GM18907 (cell line): Measurements from ENCODE around the gene CAMK2B.
A peak's percentile ranks its signal among the peaks of the same experiment; 100 is the strongest.
"Not testable (repeated sequence)": the region's sequence is repeated elsewhere in the genome, so short reads cannot be mapped to it uniquely, and the experiment has no call there.

ENCODE experiments used
- ATAC-seq: cut with Tn5 transposase; IDR thresholded peaks from one replicate; pipeline ENCODE4 v1.9.1; 2021; ENCODE audit warnings: mild to moderate bottlenecking, moderate library complexity; ENCODE audit not compliant: unreplicated experiment

CAMK2B gene

GRCh38 chr7:44200699-44201461 is 124.5 kb downstream of the CAMK2B start, which contains the start of gene YKT6:
Gene YKT6 (plus strand): TSS chr7:44200978. CDS start chr7:44201136, 158 bp downstream.
- peak; percentile 99 for ATAC-seq

GRCh38 chr7:44200163-44200562 is 125.2 kb downstream of the CAMK2B start:
- not testable (repeated sequence) for ATAC-seq

- no peak for ATAC-seq
Measured at GRCh38 chr7:44197474-44197873, 127.9 kb downstream of the CAMK2B start.

GRCh38 chr7:44196450-44196872 is 128.9 kb downstream of the CAMK2B start:
- ATAC-seq = no peak

GRCh38 chr7:44195889-44196288 is 129.5 kb downstream of the CAMK2B start:
- no peak for ATAC-seq

- no peak for ATAC-seq
Measured at GRCh38 chr7:44194562-44195145, 130.7 kb downstream of the CAMK2B start.

GRCh38 chr7:44194069-44194468 is 131.3 kb downstream of the CAMK2B start:
- ATAC-seq = no peak

- no peak for ATAC-seq
Measured at GRCh38 chr7:44193011-44193802, 132.2 kb downstream of the CAMK2B start.

GRCh38 chr7:44191171-44191570 is 134.2 kb downstream of the CAMK2B start:
- no peak for ATAC-seq

GRCh38 chr7:44189993-44190872 is 135.2 kb downstream of the CAMK2B start:
- ATAC-seq = no peak

GRCh38 chr7:44189286-44189992 is 136.0 kb downstream of the CAMK2B start, which contains the start of gene GCK:
Gene GCK (minus strand): TSS chr7:44189439. CDS start chr7:44188953, 486 bp downstream.
- ATAC-seq = no peak

GRCh38 chr7:44188480-44189225 is 136.7 kb downstream of the CAMK2B start:
- no peak for ATAC-seq

GRCh38 chr7:44187636-44188416 is 137.6 kb downstream of the CAMK2B start:
- ATAC-seq = no peak

GRCh38 chr7:44186736-44187135 is 138.7 kb downstream of the CAMK2B start:
- ATAC-seq = no peak

GRCh38 chr7:44185729-44186128 is 139.7 kb downstream of the CAMK2B start:
- no peak for ATAC-seq

GRCh38 chr7:44184873-44185446 is 140.4 kb downstream of the CAMK2B start:
- no peak for ATAC-seq

GRCh38 chr7:44184206-44184872 is 141.1 kb downstream of the CAMK2B start:
- no peak for ATAC-seq

GRCh38 chr7:44183386-44183785 is 142.0 kb downstream of the CAMK2B start:
- no peak for ATAC-seq
